ENCODE results near the gene CPNE9.

CPNE9 gene

DNA sequence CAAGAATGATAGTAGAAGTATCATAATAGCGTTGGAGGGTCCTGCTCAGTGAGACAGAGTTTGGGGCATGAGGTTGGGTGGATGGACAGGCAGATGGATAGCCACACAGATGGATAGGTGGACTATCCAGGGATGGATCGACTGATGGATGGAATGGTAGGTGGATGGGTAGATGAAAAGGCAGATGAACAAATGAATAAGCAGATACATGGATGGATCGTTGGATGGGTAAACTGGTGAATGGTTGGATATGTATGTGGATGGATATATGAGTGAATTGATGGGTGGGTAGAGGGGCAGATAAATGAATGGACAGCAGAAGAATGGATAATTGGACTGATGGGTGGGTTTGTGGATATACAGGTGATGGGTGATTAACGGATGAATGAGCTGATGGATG lies 9.5 kb downstream of the CPNE9 start:
- no peak for ATAC-seq
- TF ChIP-seq RARB (CRISPR knock-in tag; IDR thresholded peaks at IDR 0.05) (no peak), ZNF70 (CRISPR knock-in tag; IDR thresholded peaks at IDR 0.05) (no peak), ZC3H10 (CRISPR knock-in tag; IDR thresholded peaks at IDR 0.05) (no peak), ISL1 (CRISPR knock-in tag; IDR thresholded peaks at IDR 0.05) (no peak), GLIS3 (CRISPR knock-in tag; IDR thresholded peaks at IDR 0.05) (no peak), ARNTL (CRISPR knock-in tag; IDR thresholded peaks at IDR 0.05; ENCODE audit: borderline replicate concordance, low read depth) (no peak), ESRRG (CRISPR knock-in tag; IDR thresholded peaks at IDR 0.05) (no peak), ZNF565 (CRISPR knock-in tag; conservative IDR thresholded peaks at IDR 0.05; ENCODE audit: low read depth) (no peak), BACH2 (CRISPR knock-in tag; IDR thresholded peaks at IDR 0.05; ENCODE audit: borderline replicate concordance) (no peak), TOX (CRISPR knock-in tag; IDR thresholded peaks at IDR 0.05; ENCODE audit: borderline replicate concordance) (no peak), PPARA (CRISPR knock-in tag; IDR thresholded peaks at IDR 0.05; ENCODE audit: borderline replicate concordance) (no peak), TCF4 (CRISPR knock-in tag; IDR thresholded peaks at IDR 0.05; ENCODE audit: borderline replicate concordance) (no peak), SNAI2 (CRISPR knock-in tag; IDR thresholded peaks at IDR 0.05) (no peak), ZFP30 (CRISPR knock-in tag; IDR thresholded peaks at IDR 0.05) (no peak), ZFP3 (CRISPR knock-in tag; IDR thresholded peaks at IDR 0.05) (no peak)
- TF ChIP-seq, protein P1, sequence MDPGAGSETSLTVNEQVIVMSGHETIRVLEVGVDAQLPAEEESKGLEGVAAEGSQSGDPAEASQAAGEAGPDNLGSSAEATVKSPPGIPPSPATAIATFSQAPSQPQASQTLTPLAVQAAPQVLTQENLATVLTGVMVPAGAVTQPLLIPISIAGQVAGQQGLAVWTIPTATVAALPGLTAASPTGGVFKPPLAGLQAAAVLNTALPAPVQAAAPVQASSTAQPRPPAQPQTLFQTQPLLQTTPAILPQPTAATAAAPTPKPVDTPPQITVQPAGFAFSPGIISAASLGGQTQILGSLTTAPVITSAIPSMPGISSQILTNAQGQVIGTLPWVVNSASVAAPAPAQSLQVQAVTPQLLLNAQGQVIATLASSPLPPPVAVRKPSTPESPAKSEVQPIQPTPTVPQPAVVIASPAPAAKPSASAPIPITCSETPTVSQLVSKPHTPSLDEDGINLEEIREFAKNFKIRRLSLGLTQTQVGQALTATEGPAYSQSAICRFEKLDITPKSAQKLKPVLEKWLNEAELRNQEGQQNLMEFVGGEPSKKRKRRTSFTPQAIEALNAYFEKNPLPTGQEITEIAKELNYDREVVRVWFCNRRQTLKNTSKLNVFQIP (CRISPR knock-in tag; IDR thresholded peaks at IDR 0.05; ENCODE audit: borderline replicate concordance, low read depth): no peak
- TF ChIP-seq, protein P2, sequence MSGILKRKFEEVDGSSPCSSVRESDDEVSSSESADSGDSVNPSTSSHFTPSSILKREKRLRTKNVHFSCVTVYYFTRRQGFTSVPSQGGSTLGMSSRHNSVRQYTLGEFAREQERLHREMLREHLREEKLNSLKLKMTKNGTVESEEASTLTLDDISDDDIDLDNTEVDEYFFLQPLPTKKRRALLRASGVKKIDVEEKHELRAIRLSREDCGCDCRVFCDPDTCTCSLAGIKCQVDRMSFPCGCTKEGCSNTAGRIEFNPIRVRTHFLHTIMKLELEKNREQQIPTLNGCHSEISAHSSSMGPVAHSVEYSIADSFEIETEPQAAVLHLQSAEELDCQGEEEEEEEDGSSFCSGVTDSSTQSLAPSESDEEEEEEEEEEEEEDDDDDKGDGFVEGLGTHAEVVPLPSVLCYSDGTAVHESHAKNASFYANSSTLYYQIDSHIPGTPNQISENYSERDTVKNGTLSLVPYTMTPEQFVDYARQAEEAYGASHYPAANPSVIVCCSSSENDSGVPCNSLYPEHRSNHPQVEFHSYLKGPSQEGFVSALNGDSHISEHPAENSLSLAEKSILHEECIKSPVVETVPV (CRISPR knock-in tag; IDR thresholded peaks at IDR 0.05): no peak
- TF ChIP-seq, protein P3, sequence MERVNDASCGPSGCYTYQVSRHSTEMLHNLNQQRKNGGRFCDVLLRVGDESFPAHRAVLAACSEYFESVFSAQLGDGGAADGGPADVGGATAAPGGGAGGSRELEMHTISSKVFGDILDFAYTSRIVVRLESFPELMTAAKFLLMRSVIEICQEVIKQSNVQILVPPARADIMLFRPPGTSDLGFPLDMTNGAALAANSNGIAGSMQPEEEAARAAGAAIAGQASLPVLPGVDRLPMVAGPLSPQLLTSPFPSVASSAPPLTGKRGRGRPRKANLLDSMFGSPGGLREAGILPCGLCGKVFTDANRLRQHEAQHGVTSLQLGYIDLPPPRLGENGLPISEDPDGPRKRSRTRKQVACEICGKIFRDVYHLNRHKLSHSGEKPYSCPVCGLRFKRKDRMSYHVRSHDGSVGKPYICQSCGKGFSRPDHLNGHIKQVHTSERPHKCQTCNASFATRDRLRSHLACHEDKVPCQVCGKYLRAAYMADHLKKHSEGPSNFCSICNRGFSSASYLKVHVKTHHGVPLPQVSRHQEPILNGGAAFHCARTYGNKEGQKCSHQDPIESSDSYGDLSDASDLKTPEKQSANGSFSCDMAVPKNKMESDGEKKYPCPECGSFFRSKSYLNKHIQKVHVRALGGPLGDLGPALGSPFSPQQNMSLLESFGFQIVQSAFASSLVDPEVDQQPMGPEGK (CRISPR knock-in tag; IDR thresholded peaks at IDR 0.05; ENCODE audit: borderline replicate concordance): no peak

DNA sequence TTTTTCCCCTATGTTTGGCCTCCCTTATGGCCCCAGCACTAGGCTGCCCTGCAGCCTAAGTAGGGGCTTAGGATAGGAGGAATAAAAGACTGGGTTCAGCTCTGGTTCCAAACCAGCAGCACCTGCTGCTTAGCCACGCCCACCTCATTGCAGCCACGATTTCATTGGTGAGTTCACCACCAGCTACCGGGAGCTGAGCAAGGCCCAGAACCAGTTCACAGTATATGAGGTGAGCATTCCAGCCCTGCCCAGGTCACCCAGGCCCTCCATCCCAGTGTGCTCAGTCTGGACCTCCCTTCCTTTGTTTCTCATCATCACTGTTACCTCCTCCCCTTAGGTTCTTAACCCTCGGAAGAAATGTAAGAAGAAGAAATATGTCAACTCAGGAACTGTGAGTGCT lies 11.5 kb downstream of the CPNE9 start:
- peak; percentile 9; the same call in 1 of the 3 replicates for ATAC-seq
- TF ChIP-seq, protein P2 (CRISPR knock-in tag; IDR thresholded peaks at IDR 0.05): no peak
- TF ChIP-seq SNAI2 (CRISPR knock-in tag; IDR thresholded peaks at IDR 0.05) (no peak), OSR1 (CRISPR knock-in tag; IDR thresholded peaks at IDR 0.05) (no peak), BACH2 (CRISPR knock-in tag; IDR thresholded peaks at IDR 0.05; ENCODE audit: borderline replicate concordance) (no peak), ESRRG (CRISPR knock-in tag; IDR thresholded peaks at IDR 0.05) (no peak), ARNTL (CRISPR knock-in tag; IDR thresholded peaks at IDR 0.05; ENCODE audit: borderline replicate concordance, low read depth) (no peak), PPARA (CRISPR knock-in tag; IDR thresholded peaks at IDR 0.05; ENCODE audit: borderline replicate concordance) (no peak), ZC3H10 (CRISPR knock-in tag; IDR thresholded peaks at IDR 0.05) (no peak), GLIS3 (CRISPR knock-in tag; IDR thresholded peaks at IDR 0.05) (no peak), CSDC2 (CRISPR knock-in tag; IDR thresholded peaks at IDR 0.05) (no peak), RARB (CRISPR knock-in tag; IDR thresholded peaks at IDR 0.05) (no peak), ISL1 (CRISPR knock-in tag; IDR thresholded peaks at IDR 0.05) (no peak), TCF4 (CRISPR knock-in tag; IDR thresholded peaks at IDR 0.05; ENCODE audit: borderline replicate concordance) (no peak), ZFP3 (CRISPR knock-in tag; IDR thresholded peaks at IDR 0.05) (no peak)
- TF ChIP-seq, protein P4, sequence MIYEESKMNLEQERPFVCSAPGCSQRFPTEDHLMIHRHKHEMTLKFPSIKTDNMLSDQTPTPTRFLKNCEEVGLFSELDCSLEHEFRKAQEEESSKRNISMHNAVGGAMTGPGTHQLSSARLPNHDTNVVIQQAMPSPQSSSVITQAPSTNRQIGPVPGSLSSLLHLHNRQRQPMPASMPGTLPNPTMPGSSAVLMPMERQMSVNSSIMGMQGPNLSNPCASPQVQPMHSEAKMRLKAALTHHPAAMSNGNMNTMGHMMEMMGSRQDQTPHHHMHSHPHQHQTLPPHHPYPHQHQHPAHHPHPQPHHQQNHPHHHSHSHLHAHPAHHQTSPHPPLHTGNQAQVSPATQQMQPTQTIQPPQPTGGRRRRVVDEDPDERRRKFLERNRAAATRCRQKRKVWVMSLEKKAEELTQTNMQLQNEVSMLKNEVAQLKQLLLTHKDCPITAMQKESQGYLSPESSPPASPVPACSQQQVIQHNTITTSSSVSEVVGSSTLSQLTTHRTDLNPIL (CRISPR knock-in tag; IDR thresholded peaks at IDR 0.05; ENCODE audit: low read depth): no peak
- TF ChIP-seq, protein P1 (CRISPR knock-in tag; IDR thresholded peaks at IDR 0.05; ENCODE audit: borderline replicate concordance, low read depth): no peak
- TF ChIP-seq, protein P5, sequence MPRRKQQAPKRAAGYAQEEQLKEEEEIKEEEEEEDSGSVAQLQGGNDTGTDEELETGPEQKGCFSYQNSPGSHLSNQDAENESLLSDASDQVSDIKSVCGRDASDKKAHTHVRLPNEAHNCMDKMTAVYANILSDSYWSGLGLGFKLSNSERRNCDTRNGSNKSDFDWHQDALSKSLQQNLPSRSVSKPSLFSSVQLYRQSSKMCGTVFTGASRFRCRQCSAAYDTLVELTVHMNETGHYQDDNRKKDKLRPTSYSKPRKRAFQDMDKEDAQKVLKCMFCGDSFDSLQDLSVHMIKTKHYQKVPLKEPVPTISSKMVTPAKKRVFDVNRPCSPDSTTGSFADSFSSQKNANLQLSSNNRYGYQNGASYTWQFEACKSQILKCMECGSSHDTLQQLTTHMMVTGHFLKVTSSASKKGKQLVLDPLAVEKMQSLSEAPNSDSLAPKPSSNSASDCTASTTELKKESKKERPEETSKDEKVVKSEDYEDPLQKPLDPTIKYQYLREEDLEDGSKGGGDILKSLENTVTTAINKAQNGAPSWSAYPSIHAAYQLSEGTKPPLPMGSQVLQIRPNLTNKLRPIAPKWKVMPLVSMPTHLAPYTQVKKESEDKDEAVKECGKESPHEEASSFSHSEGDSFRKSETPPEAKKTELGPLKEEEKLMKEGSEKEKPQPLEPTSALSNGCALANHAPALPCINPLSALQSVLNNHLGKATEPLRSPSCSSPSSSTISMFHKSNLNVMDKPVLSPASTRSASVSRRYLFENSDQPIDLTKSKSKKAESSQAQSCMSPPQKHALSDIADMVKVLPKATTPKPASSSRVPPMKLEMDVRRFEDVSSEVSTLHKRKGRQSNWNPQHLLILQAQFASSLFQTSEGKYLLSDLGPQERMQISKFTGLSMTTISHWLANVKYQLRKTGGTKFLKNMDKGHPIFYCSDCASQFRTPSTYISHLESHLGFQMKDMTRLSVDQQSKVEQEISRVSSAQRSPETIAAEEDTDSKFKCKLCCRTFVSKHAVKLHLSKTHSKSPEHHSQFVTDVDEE (CRISPR knock-in tag; IDR thresholded peaks at IDR 0.05): no peak

Measured in SK-N-SH treated with all-trans-retinoic acid at 6 μM for 48 hours (cell line).